Smooth muscle cell (in vitro differentiated cells): ENCODE data around the gene GYPC. TPM values are rescaled to one million over a fixed set of nuclear protein-coding genes. Genes with fewer than 3 reads are reported as not detected.

ENCODE experiments used
- DNase-seq: peaks from one replicate; lab custom pipeline; 2025; ENCODE audit not compliant: unreplicated experiment; lab: John Stamatoyannopoulos, UW
- H2AFZ ChIP-seq: fragments of 200-600 bp; sonication (generic); 2 replicates; pipeline ENCODE4 v1.6.0; 2016; ENCODE audit warnings: antibody characterized with exemption, low read depth, mild to moderate bottlenecking
- H3F3A ChIP-seq: fragments of 200-600 bp; sonication (generic); 2 replicates; pipeline ENCODE4 v1.6.0; 2017; ENCODE audit warnings: antibody characterized with exemption, low read depth
- H3K27ac ChIP-seq: fragments of 200-600 bp; sonication (generic); 2 replicates; pipeline ENCODE4 v1.5.1; 2016; ENCODE audit warnings: low read depth, mild to moderate bottlenecking
- H3K27me3 ChIP-seq: fragments of 200-600 bp; sonication (generic); 2 replicates; pipeline ENCODE4 v1.6.1; 2016; ENCODE audit warnings: low read depth, mild to moderate bottlenecking
- H3K36me3 ChIP-seq: fragments of 200-600 bp; sonication (generic); 2 replicates; pipeline ENCODE4 v1.5.1; 2016; ENCODE audit warnings: low read depth
- H3K4me1 ChIP-seq: fragments of 200-600 bp; sonication (generic); 2 replicates; pipeline ENCODE4 v1.5.1; 2016; ENCODE audit warnings: low read depth
- H3K4me2 ChIP-seq: fragments of 200-600 bp; sonication (generic); 2 replicates; pipeline ENCODE4 v1.6.0; 2016; ENCODE audit warnings: mild to moderate bottlenecking
- H3K4me3 ChIP-seq: fragments of 200-600 bp; sonication (generic); 2 replicates; pipeline ENCODE4 v1.5.1; 2016; ENCODE audit warnings: mild to moderate bottlenecking
- H3K79me2 ChIP-seq: fragments of 200-600 bp; sonication (generic); 2 replicates; pipeline ENCODE4 v1.6.0; 2016; ENCODE audit warnings: low read depth, mild to moderate bottlenecking
- H3K9ac ChIP-seq: fragments of 200-600 bp; sonication (generic); 2 replicates; pipeline ENCODE4 v1.6.0; 2016; ENCODE audit warnings: low read depth
- H3K9me3 ChIP-seq: fragments of 200-600 bp; sonication (generic); replicated peaks from 2 replicates; pipeline ENCODE4 v1.5.1; 2016; ENCODE audit warnings: low read depth
- H4K20me1 ChIP-seq: fragments of 200-600 bp; sonication (generic); 2 replicates; pipeline ENCODE4 v1.6.0; 2016; ENCODE audit warnings: low read depth
- WGBS: methylation state at CpG from one replicate; pipeline ENCODE4 v1.1.7; 2016; ENCODE audit warnings: low lambda C conversion rate; 5-methylcytosine and 5-hydroxymethylcytosine counted together
- polyA plus RNA-seq: library from polyadenylated mRNA; unstranded; fragments of >200 nt; fragmentation: Nextera tagmentation; extraction: Ambion mirVana; gene quantifications from 2 replicates; pipeline ENCODE4 v1.2.1, GENCODE V29; 2016
- total RNA-seq: library from RNA; depleted of rRNA; stranded (reverse); fragments of >200 nt; gene quantifications from 2 replicates; pipeline ENCODE4 v1.2.3, GENCODE V29; 2014
- TF ChIP-seq, protein P1 (sequence below): fragments of 200-600 bp; sonication (generic); IDR thresholded peaks from 2 replicates; pipeline ENCODE4 v1.5.1; 2017; ENCODE audit warnings: borderline replicate concordance, mild to moderate bottlenecking, antibody characterized with exemption; ENCODE audit not compliant: insufficient read depth, poor library complexity, severe bottlenecking

The GYPC gene
- total and polyA plus RNA-seq, 2 experiments from 2014 or later: 25.7 to 61.8 TPM

DNA sequence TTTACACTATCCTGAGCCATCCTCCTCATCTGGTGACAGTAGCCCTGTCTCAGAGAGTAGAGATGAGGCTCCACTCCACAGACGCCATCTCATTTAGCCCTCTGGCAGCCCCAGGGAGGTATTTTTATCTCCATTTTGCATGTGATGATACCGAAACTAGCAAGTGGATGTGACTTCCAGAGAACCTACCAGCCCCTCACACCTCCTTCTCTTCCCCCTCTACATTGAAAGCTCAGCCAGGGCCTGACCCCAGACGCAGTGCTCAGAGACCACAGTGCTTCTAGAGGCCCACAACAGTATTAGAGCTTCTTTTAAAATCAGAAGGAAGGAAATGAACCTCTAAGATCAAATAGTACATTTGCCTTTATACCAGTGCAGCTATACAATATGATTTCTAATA lies 8.3 kb downstream of the GYPC start:
- TF ChIP-seq, protein P1, sequence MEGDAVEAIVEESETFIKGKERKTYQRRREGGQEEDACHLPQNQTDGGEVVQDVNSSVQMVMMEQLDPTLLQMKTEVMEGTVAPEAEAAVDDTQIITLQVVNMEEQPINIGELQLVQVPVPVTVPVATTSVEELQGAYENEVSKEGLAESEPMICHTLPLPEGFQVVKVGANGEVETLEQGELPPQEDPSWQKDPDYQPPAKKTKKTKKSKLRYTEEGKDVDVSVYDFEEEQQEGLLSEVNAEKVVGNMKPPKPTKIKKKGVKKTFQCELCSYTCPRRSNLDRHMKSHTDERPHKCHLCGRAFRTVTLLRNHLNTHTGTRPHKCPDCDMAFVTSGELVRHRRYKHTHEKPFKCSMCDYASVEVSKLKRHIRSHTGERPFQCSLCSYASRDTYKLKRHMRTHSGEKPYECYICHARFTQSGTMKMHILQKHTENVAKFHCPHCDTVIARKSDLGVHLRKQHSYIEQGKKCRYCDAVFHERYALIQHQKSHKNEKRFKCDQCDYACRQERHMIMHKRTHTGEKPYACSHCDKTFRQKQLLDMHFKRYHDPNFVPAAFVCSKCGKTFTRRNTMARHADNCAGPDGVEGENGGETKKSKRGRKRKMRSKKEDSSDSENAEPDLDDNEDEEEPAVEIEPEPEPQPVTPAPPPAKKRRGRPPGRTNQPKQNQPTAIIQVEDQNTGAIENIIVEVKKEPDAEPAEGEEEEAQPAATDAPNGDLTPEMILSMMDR: no peak
- H2AFZ ChIP-seq: no peak overlapping the region
- no peaks in the 10 kb centered on the region for H3K27me3 ChIP-seq
- peaks cover 54% of the 10 kb centered on the region for H4K20me1 ChIP-seq
- H3K9ac ChIP-seq: no peak overlapping the region
- peaks cover 7% of the 10 kb centered on the region for H3K79me2 ChIP-seq
- H3K4me3 ChIP-seq: no peak overlapping the region
- H3F3A ChIP-seq: no peaks in the 10 kb centered on the region
- no peaks in the 10 kb centered on the region for H3K36me3 ChIP-seq
- WGBS: 87% methylated on average over 3 of the region's 3 CpGs
- H3K4me2 ChIP-seq: no peak overlapping the region
- DNase-seq: no peak
- H3K4me1 ChIP-seq: no peaks in the 10 kb centered on the region
- no peaks in the 10 kb centered on the region for H3K9me3 ChIP-seq
- H3K27ac ChIP-seq: no peak overlapping the region

DNA sequence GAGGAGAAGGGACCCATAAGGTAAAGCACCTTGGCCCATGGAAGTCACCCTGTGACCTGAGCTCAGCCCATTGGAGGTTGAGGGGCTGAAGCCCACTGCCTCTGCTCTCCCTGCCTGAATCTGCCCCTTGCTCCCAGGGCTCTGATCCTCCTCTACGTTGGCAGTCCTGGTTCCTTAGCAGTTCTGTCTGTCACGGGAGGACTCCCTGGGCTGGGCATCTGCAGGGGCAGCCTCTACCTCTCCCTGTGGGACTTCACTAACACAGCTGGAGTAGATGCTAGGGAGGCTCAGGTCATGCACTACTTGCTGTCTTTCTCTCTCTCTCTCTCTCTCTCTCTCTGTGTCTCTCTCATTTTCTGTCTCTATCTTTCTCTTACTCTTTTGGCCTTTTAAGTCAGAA lies 8.7 kb downstream of the GYPC start:
- Histone ChIP-seq H3K36me3 (no peaks in the 10 kb centered on the region), H3K4me3 (no peak overlapping the region), H3K9ac (no peak overlapping the region), H3K27ac (no peak overlapping the region), H3K9me3 (no peaks in the 10 kb centered on the region), H3F3A (no peaks in the 10 kb centered on the region), H3K79me2 (peaks cover 4% of the 10 kb centered on the region), H3K27me3 (no peaks in the 10 kb centered on the region), H4K20me1 (peaks cover 57% of the 10 kb centered on the region), H3K4me2 (no peak overlapping the region), H3K4me1 (no peaks in the 10 kb centered on the region), H2AFZ (no peak overlapping the region)
- WGBS: 92% methylated on average over 2 of the region's 2 CpGs
- no peak for DNase-seq
- TF ChIP-seq, protein P1: no peak

DNA sequence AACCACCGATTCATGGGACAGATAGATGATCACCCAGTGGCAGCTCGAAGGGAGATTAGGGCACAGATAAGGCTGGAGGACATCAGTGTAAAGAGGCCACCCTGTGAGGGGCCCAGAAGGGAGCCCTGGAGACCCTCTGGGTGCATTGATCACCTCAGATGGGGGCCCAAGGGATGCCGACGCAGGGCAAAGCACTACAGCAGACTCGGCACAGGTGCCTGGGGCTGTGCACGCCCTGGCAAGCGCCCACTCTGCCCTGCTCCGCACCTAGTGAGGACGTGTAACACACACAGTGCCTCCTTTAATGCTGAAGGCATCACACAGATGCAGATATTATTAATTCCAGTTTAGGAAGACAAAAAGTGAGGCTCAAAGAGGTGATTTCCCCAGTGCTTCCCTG lies 9.5 kb downstream of the GYPC start:
- 94% methylated on average over 9 of the region's 9 CpGs for WGBS
- H2AFZ ChIP-seq: no peak overlapping the region
- no peak for DNase-seq
- no peaks in the 10 kb centered on the region for H3K9me3 ChIP-seq
- no peak overlapping the region for H3K9ac ChIP-seq
- peaks cover 65% of the 10 kb centered on the region for H4K20me1 ChIP-seq
- H3K4me1 ChIP-seq: no peaks in the 10 kb centered on the region
- TF ChIP-seq, protein P1: no peak
- H3K79me2 ChIP-seq: peaks cover 4% of the 10 kb centered on the region
- H3K4me3 ChIP-seq: no peak overlapping the region
- no peaks in the 10 kb centered on the region for H3F3A ChIP-seq
- no peaks in the 10 kb centered on the region for H3K27me3 ChIP-seq
- no peak overlapping the region for H3K27ac ChIP-seq
- no peak overlapping the region for H3K4me2 ChIP-seq
- H3K36me3 ChIP-seq: no peaks in the 10 kb centered on the region

DNA sequence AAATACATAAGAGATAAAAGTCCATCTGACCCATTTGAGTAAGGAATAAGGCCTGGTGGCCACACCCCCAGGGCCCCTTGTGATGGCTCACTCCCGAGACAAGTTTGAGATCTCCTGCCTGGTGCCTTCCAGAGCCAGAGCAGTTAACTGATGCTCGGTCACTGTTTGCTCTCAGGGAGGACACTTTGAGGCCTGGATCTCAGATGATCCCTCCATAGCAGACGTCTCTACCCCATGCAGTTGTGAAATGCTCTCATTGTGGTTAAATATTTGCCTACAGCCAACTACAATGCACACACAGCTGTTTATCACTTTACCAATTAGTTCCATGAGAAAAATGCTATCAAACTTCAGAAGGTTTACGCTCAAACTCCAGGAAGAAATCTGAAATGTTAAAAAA lies 12.3 kb downstream of the GYPC start:
- H3K4me3 ChIP-seq: no peak overlapping the region
- WGBS: 75% methylated on average over 4 of the region's 4 CpGs

More for the DNA sequence above, 12.3 kb downstream of the GYPC start:
- no peaks in the 10 kb centered on the region for H3F3A ChIP-seq
- DNase-seq: no peak
- no peaks in the 10 kb centered on the region for H3K4me1 ChIP-seq
- H3K79me2 ChIP-seq: no peaks in the 10 kb centered on the region
- no peak overlapping the region for H3K27ac ChIP-seq
- H3K9ac ChIP-seq: no peak overlapping the region
- H3K4me2 ChIP-seq: no peak overlapping the region
- TF ChIP-seq, protein P1: no peak
- H4K20me1 ChIP-seq: peaks cover 61% of the 10 kb centered on the region
- no peak overlapping the region for H2AFZ ChIP-seq
- no peaks in the 10 kb centered on the region for H3K36me3 ChIP-seq
- H3K9me3 ChIP-seq: no peaks in the 10 kb centered on the region
- no peaks in the 10 kb centered on the region for H3K27me3 ChIP-seq
